H54 (cell line): Measurements from ENCODE around the gene CDK14.

Source experiments
- DNase-seq: peaks from one replicate; pipeline ENCODE4 v3.0.0; 2011; ENCODE audit warnings: low spot score, mixed read lengths; ENCODE audit not compliant: insufficient read length
- FAIRE-seq: peaks from 3 replicates; lab custom pipeline; 2011; peaks lifted over from hg19 to GRCh38; lab: Jason Lieb, UNC
- POLR2A ChIP-seq: IDR thresholded peaks from 2 replicates; pipeline ENCODE4 v1.6.1; 2011; ENCODE audit warnings: low read depth, mild to moderate bottlenecking, low read length

CDK14 gene

GRCh38 chr7:90690159-90690858, 94.2 kb downstream of the CDK14 start:
- no peak for DNase-seq
- no peak for TF ChIP-seq POLR2A
- no peak for FAIRE-seq

DNA sequence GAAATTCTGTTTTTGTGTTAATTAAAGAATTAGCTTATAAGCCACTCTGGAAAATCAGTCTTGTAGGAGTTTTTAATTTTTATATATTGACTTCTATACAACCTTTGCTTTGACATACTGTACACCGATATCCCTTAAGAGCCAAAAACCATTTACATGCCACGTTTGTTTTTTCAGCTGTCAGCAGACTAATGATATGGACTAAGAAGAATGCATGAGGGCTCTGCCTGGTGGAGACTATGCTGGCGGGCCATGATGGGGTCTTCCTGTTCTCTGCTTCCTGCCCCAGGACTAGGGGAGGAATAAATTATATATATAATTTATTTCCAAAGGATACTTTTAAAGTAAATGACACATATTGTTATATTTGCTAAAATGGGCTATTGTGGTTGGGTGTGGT, 96.3 kb downstream of the CDK14 start:
- DNase-seq, result no peak
- no peak for FAIRE-seq
- no peak for TF ChIP-seq POLR2A

DNA sequence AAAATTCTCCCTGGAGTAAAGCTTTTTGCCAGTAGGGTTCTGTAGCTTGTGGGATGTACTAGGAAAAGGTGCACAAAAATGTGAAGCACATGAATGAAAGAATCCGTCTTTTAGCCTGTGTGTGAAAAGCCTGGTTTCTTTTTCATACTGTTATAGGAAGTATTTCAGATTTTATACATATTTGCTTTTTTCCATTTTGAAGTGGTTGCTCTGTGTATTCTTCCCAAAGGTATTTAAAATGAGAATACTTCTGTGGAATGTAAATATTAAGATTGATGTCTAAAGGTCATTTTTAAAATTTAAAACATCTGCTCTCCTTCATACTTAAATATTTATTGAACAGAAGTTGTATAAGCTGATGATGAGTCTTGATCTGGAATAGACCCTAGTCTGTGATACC, 96.8 kb downstream of the CDK14 start:
- no peak for FAIRE-seq
- no peak for DNase-seq
- TF ChIP-seq POLR2A, result no peak

GRCh38 chr7:90693939-90694338, 97.8 kb downstream of the CDK14 start:
- TF ChIP-seq POLR2A, result no peak
- no peak for FAIRE-seq
- DNase-seq, result no peak

DNA sequence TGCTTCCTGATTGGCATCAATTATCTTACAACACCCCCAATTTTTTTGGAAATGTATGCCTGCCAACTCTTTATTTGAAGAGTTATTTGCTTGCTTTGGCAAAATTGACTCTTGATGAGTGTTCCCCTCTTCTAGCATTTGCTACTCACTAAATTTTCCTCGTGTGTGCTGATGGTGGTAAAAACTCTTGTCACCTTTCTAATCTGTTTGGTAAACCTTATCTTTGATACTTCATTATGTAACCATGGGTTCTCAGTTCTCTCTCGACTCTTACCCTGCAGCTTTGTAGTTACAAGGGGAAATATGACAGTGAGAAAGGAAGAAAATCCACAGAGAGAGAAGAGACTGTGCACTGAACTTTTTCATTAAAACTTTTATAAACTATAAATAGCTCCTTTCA, 102.5 kb downstream of the CDK14 start:
- TF ChIP-seq POLR2A, result no peak
- DNase-seq (no peak), FAIRE-seq (no peak)

- DNase-seq (no peak), FAIRE-seq (no peak)
- no peak for TF ChIP-seq POLR2A
Observed at GRCh38 chr7:90701021-90701420, 104.9 kb downstream of the CDK14 start.

DNA sequence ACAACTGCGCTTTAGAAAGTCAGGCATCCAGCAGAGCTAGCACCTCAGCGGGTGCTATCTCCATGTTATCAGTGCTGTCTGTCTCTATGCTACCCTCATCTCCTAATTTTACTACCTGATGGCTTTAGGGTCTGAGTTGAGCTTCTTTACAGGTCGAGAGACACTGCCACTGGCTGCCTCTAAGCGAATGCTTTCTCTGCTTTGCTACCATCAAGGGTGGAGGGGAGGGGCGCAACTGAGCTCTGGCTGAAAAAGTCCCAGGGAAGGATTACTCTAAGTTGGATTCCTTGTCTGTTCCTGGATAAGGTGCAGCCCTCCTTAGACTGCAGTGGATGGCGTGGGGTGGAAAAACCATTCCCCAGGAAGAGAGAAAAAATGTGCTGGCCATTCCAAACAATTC, 105.7 kb downstream of the CDK14 start:
- no peak for TF ChIP-seq POLR2A
- DNase-seq (no peak), FAIRE-seq (no peak)

- no peak for TF ChIP-seq POLR2A
Observed at GRCh38 chr7:90705391-90706071, 109.4 kb downstream of the CDK14 start.

GRCh38 chr7:90706072-90706716, 110.1 kb downstream of the CDK14 start:
- DNase-seq (no peak), FAIRE-seq (no peak)
- no peak for TF ChIP-seq POLR2A

More at GRCh38 chr7:90705391-90706071, 109.4 kb downstream of the CDK14 start:
- no peak for DNase-seq
- FAIRE-seq, result no peak

DNA sequence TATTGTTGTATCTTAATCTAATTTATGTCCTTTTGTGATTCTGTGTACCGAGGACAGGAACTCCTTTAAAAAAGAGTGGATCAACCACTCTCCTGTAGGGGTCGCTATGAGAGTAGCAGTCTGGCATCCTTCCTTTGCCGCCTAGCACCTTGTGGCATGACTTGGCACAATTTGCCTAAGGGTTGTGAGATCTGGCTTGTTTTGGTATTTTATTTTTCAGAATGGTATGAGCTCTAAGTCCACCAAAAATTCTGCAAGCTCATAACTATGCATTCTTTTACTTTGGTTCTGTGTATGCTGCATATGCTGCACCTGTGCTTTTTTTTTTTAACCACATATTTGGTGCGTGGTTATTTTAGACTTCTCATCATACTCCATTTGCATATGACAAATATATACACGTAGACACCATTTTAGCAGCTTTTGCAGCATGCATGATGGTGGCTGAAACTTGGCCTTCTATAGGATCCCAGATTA, 112.8 kb downstream of the CDK14 start:
- TF ChIP-seq POLR2A, result no peak
- no peak for DNase-seq
- FAIRE-seq, result peak; percentile 87

- TF ChIP-seq POLR2A, result no peak
- FAIRE-seq (no peak), DNase-seq (no peak)
Observed at GRCh38 chr7:90709501-90710465, 113.7 kb downstream of the CDK14 start.

GRCh38 chr7:90710466-90710850, 114.3 kb downstream of the CDK14 start:
- no peak for DNase-seq
- FAIRE-seq, result no peak
- TF ChIP-seq POLR2A, result no peak

- FAIRE-seq (peak; percentile 30), DNase-seq (no peak)
- TF ChIP-seq POLR2A, result no peak
Observed at GRCh38 chr7:90713628-90714027, 117.5 kb downstream of the CDK14 start.
